ENCODE data around the gene KDM6A.
"Not testable (repeated sequence)": the region's sequence is repeated elsewhere in the genome, so short reads cannot be mapped to it uniquely, and the experiment has no call there.

Gene KDM6A

DNA sequence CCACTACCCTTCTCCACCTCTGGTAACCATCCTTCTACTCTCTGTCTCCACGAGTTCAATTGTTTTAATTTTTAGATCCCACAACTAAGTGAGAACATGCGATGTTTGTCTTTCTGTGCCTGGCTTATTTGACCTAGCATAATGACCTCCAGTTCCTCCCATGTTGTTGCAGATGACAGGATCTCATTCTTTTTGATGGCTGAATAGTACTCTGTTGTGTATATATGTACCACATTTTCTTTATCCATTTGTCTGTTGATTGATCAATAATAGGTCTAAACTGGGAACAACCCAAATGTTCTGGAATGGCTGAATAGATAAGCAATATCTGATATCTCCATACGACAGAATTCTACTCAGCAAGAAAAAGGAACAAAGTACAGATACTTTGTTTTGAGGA lies 260.5 kb downstream of the KDM6A start:
- DNase-seq: no peak

DNA sequence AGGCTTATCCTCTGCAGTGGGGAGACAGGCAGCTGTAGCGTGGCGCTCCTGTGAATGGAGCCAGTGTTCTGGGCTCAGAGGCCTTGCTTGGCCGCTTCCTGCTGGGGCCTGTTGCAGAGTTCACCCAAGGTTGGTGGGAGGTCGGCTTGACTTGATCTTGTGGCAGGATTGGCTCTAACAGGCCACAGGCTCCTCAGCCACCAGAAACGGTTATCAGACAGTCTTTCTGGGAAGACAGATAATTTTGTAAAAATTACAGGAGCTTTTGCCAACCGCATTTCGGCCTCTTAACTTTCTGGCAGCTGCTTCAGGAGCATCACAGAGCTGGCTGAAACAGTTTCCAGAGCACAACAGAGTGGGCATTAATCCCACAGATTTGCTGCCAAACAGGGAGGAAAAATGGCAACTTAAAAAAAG lies 261.3 kb downstream of the KDM6A start:
- DNase-seq: no peak

GRCh38 chrX:45134775-45135174 lies 261.8 kb downstream of the KDM6A start:
- DNase-seq: no peak

DNA sequence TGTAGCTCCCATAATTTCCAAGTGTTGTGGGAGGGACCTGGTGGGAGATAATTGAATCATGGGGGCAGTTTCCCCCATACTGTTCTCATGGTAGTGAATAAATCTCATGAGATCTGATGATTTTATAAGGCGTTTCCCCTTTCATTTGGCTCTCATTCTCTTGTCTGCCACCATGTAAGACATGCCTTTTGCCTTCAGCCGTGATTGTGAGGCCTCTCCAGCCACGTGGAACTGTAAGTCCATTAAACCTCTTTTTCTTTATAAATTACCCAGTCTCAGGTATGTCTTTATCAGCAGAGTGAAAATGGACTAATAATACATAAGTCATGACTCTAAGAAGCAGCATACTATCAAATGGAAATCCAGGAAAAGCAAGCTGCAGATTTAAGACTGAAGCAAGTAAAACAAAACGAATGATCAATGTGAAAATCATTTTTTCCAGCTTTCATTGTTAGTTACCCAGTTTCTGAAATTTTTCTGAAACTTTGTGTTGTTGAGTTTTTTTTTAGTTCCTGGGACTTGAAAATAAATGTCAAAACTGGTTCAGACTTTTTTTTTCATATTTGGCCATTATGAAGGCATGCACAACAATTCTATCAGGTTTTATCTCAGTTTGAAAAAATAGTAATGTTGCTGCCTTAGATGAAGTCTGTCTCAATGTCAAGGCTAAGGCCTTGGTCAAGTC lies 262.5 kb downstream of the KDM6A start:
- DNase-seq: not testable (repeated sequence)

GRCh38 chrX:45137531-45137930 lies 264.5 kb downstream of the KDM6A start:
- no peak for DNase-seq

DNA sequence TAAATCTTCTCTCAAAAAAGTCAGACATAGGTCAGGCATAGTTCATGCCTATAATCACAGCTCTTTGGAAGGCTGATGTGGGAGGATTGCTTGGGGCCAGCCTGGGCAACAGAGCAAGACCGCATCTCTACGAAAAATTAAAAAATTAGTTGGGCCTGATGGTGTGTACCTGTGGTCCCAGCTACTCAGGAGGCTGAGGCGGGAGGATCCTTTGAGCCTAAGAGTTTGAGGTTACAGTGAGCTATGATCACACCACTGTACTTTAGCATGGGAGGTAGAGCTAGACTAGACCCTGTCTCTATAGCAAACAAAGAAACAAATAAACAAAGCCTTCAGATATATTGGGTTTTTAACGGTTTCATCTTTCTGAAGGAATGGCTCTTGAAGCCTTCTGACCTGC lies 265.5 kb downstream of the KDM6A start:
- no peak for DNase-seq

DNA sequence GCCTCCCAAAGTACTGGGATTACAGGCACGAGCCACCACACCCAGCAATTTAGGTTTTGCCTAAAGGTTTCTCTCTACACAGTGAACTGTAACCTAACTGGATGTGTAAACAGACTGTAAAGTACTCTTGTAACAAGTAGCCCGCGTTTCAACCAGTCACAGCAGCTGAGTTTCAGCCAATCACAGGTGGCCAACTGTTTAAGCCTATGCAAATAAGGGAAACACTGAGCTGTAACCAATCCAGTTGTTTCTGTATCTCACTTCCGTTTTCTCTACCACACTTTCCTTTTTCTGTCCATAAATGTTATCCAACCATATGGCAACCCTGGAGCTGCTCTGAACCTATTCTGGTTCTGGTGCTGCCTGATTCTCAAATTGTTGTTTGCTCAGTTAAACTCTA lies 267.8 kb downstream of the KDM6A start:
- DNase-seq: no peak

GRCh38 chrX:45142185-45142584 lies 269.2 kb downstream of the KDM6A start:
- DNase-seq: no peak

DNA sequence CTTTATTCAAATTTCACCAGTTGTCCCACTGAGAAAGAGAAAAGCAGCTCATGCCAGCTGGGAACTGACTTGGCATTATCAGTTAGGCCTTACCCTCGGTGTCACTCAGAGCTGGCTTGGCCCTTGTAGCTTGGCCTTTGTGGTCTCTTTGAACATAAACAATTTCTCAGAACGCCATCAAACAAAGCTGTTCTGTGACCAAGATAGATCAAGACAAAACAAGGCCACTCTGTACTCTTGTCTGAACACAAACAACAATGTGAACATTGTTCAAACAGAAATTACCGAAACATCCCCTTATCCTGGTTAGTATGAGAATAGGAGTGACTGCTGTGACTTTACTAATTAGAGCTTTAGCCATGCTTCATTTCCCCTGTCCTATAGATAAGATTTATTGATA lies 270.5 kb downstream of the KDM6A start:
- no peak for DNase-seq

GRCh38 chrX:45145492-45146215 lies 272.7 kb downstream of the KDM6A start:
- DNase-seq: no peak

DNA sequence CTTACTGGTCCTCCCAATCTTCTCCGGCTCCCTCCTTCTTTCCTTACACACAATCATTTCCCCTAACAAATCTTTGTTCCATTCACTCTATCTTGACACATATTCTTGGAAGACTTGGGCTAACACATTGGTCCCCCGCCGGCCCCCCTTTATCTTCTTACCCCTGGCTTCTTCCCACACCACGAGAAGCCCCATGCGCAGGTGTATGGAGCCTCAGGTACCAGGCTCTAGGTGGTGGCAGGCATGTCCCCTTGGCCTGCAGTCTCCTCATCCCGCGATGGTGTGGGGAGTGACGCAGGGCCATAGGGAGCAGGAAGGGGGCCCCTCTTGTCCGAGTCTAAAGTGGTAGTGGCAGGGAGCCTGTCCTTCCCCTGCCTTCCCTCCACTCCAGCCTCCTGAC lies 277.8 kb downstream of the KDM6A start:
- no peak for DNase-seq

GRCh38 chrX:45154033-45154360 lies 281.0 kb downstream of the KDM6A start:
- DNase-seq: no peak

GRCh38 chrX:45154462-45154861 lies 281.5 kb downstream of the KDM6A start:
- no peak for DNase-seq

DNA sequence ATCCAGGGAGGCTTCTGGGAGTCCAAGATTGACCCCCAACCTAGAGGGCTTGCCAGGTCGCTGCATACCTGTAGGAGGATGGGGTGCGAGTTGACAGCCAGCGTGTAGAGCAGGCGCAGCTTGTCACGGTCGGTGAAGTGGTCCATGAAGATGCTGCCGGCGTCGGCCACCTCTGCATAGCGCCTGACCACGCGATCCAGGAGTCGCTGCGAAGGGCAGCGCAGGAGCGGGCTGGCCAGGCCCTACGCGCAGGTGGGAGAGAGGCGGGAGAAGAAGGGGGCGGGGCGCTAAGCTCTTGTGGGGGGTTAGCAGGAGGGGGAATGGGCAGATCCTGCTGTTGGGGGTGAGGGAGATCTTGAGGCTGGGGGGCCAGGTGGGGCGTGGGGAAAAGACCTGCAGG lies 284.7 kb downstream of the KDM6A start:
- no peak for DNase-seq
